Activated naive CD8-positive, alpha-beta T cell treated with anti-CD3 and anti-CD28 coated beads for 36 hours (primary cell): ENCODE measurements around the gene NBPF6. TPM values are rescaled to one million over a fixed set of nuclear protein-coding genes. Genes with fewer than 3 reads are reported as not detected.
"Not testable (repeated sequence)": the region's sequence is repeated elsewhere in the genome, so short reads cannot be mapped to it uniquely, and the experiment has no call there.

ENCODE experiments used
- DNase-seq: peaks from one replicate; pipeline ENCODE4 v3.0.0; 2021
- H3K27ac Mint-ChIP-seq: one replicate; pipeline ENCODE4 v1.8.0; 2022; ENCODE audit warnings: mild to moderate bottlenecking, moderate library complexity, mixed read lengths
- H3K27me3 Mint-ChIP-seq: one replicate; pipeline ENCODE4 v1.8.0; 2022; ENCODE audit warnings: mild to moderate bottlenecking, mixed read lengths
- H3K36me3 Mint-ChIP-seq: one replicate; pipeline ENCODE4 v1.8.0; 2021; ENCODE audit warnings: mild to moderate bottlenecking, mixed read lengths
- H3K4me1 Mint-ChIP-seq: one replicate; pipeline ENCODE4 v1.8.0; 2021; ENCODE audit warnings: mixed read lengths
- H3K4me3 Mint-ChIP-seq: one replicate; pipeline ENCODE4 v1.8.0; 2022; ENCODE audit warnings: mild to moderate bottlenecking, moderate library complexity, mixed read lengths
- H3K9me3 Mint-ChIP-seq: one replicate; pipeline ENCODE4 v1.8.0; 2022; ENCODE audit warnings: mixed read lengths
- total RNA-seq, 2 experiments: library from RNA; stranded (reverse); gene quantifications; one replicate each; pipeline ENCODE4 v1.2.3, GENCODE V29; 2021

The NBPF6 gene
- total RNA-seq, 2 experiments from 2014 or later: not detected

GRCh38 chr1:108517301-108517897 is 67.3 kb downstream of the NBPF6 start:
- not testable (repeated sequence) for H3K9me3 Mint-ChIP-seq, H3K36me3 Mint-ChIP-seq, DNase-seq, H3K27ac Mint-ChIP-seq, H3K4me3 Mint-ChIP-seq, H3K27me3 Mint-ChIP-seq, H3K4me1 Mint-ChIP-seq

Other genes with a start within 250 kb of the NBPF6 start
- 10 to 100 TPM; 10.9 to 11.1 TPM for gene SLC25A24, start 250.0 kb upstream of the NBPF6 start, total RNA-seq
- gene NBPF4, start 206.3 kb upstream of the NBPF6 start, total RNA-seq: under 1 TPM in 1 of 2 experiments, not detected in 1; 0.10 TPM
- gene EEIG2, start 109.8 kb downstream of the NBPF6 start, total RNA-seq: 1 to 10 TPM; 7.8 to 7.9 TPM
- 10 to 100 TPM; 26.1 to 26.4 TPM for gene HENMT1, start 210.8 kb downstream of the NBPF6 start, total RNA-seq
- 10 to 100 TPM; 66.8 to 71.5 TPM for gene PRPF38B, start 242.0 kb downstream of the NBPF6 start, total RNA-seq